HG03575 (cell line): Measurements from ENCODE around the gene KLB.
"Not testable (repeated sequence)": the region's sequence is repeated elsewhere in the genome, so short reads cannot be mapped to it uniquely, and the experiment has no call there.

ENCODE experiments used
- ATAC-seq: cut with Tn5 transposase; IDR thresholded peaks from one replicate; pipeline ENCODE4 v1.9.1; 2021; ENCODE audit not compliant: unreplicated experiment, insufficient number of reproducible peaks, low FRiP score; ENCODE audit errors: extremely low read depth

KLB gene

GRCh38 chr4:39415678-39416283 lies 9.1 kb downstream of the KLB start:
- no peak for ATAC-seq

GRCh38 chr4:39422247-39422646 lies 15.5 kb downstream of the KLB start:
- no peak for ATAC-seq

GRCh38 chr4:39425297-39425696 lies 18.6 kb downstream of the KLB start:
- not testable (repeated sequence) for ATAC-seq

- no peak for ATAC-seq
Observed at GRCh38 chr4:39426728-39427127, 20.0 kb downstream of the KLB start.

- no peak for ATAC-seq
Observed at GRCh38 chr4:39427520-39428114, 20.9 kb downstream of the KLB start.

GRCh38 chr4:39429476-39430334 lies 23.0 kb downstream of the KLB start:
- ATAC-seq = no peak

GRCh38 chr4:39433878-39434492 lies 27.3 kb downstream of the KLB start:
- ATAC-seq = no peak

GRCh38 chr4:39435659-39436563 lies 29.2 kb downstream of the KLB start:
- ATAC-seq = no peak

- ATAC-seq = no peak
Observed at GRCh38 chr4:39441593-39441992, 34.9 kb downstream of the KLB start.

- no peak for ATAC-seq
Observed at GRCh38 chr4:39442998-39443397, 36.3 kb downstream of the KLB start.

GRCh38 chr4:39446483-39446841 lies 39.7 kb downstream of the KLB start:
- no peak for ATAC-seq

GRCh38 chr4:39446842-39447573 lies 40.3 kb downstream of the KLB start:
- ATAC-seq = peak; percentile 62

- no peak for ATAC-seq
Observed at GRCh38 chr4:39450618-39451017, 43.9 kb downstream of the KLB start.

- ATAC-seq = no peak
Observed at GRCh38 chr4:39451423-39452023, 44.8 kb downstream of the KLB start.

GRCh38 chr4:39452153-39452859 lies 45.6 kb downstream of the KLB start:
- no peak for ATAC-seq

- ATAC-seq = no peak
Observed at GRCh38 chr4:39452860-39453587, 46.3 kb downstream of the KLB start.

GRCh38 chr4:39453738-39454137 lies 47.0 kb downstream of the KLB start:
- ATAC-seq = no peak
